Measurements from ENCODE around the gene GPR180.
"Not testable (repeated sequence)": the region's sequence is repeated elsewhere in the genome, so short reads cannot be mapped to it uniquely, and the experiment has no call there.

Gene GPR180

DNA sequence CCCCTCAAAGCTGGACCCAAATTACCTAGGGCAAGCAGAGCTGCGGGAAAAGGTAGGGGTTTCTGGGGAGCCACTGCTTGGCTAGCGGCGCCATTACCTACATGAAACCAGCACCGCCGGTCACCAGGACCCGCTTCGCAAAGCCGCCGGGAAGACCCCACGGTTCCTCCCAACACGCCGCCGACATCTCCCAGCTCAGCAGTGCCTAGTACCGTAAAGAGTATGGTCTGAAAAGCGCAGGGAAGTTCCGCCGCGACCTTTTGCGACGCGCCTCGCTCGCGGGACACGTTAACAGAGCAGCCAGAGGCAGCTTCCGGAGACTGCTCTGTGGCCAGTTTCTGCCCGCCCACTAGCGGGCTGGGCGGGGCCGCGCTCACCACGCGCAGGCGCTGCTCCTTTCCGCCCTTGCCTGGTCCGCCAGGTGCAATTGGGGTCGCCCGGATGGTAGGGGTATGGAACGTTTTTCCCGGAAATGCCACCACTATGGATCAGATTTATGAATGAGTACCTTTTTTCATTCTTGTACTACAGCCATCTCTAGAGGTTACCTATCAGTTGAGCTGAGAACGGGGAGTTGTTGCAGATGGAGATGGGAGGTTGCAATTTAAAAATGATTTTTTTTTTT is 5.6 kb upstream of the GPR180 start, which contains the start of gene TGDS:
TGDS (minus strand) TSS at position 203 of the 625 bp plus-strand sequence; CDS start at position 187, 16 bp downstream.
- DNase-seq (ENCODE audit: insufficient read length, low spot score) = peak; percentile 81
- FAIRE-seq = peak; percentile 99

DNA sequence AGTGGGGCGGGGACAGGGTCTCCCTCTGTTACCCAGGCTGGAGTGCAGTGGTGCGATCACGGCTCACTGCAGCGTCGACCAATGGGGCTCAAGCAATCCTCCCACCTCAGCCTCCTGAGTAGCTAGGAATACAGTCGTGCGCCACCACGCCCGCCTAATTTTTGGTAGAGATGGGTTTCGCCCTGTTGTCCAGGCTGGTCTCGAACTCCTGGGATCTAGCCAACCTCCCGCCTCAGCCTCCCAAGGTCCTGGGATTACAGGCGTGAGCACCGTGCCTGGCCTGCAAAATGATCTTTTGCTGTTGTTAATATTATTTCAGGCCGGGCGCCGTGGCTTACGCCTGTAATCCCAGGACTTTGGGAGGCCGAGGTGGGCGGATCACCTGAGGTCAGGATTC is 5.1 kb upstream of the GPR180 start:
- DNase-seq (ENCODE audit: insufficient read length, low spot score) = no peak
- no peak for FAIRE-seq

DNA sequence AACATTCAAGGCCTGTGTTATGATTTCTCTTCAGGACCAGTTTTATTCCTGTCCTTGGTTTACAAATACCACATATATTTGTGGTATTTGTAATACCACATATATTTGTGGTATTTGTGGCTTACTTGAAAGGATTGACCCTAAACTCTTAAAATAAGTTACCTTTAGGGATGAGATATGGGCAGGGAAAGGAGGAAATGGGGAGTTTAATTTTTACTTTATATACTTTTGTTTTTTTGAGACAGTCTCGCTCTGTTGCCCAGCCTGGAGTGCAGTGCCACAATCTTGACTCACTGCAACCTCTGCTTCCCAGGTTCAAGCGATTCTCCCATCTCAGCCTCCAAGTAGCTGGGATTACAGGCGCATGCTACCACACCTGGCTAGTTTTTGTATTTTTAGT is 3.4 kb upstream of the GPR180 start:
- no peak for FAIRE-seq
- no peak for DNase-seq (ENCODE audit: insufficient read length, low spot score)

DNA sequence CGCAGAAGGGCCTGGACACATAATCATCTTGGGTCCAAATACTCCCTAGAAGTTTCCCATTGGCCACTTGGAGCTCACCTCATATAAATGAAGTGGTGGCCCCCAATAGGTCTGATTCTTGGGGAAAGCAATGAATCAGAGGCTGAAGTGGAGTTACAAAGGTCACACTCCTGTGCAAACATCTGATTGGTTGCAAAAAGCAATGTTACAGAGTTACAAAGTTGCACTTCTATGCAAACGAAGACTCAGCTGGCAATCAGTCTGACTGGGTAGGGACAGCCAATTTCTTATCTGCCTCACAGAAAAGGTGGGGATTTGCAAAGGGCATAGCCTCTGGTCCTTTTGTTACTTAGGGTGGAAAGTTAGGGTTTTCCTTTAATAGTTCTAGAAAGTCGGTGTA is 1.8 kb upstream of the GPR180 start:
- no peak for DNase-seq (ENCODE audit: insufficient read length, low spot score)
- no peak for FAIRE-seq

DNA sequence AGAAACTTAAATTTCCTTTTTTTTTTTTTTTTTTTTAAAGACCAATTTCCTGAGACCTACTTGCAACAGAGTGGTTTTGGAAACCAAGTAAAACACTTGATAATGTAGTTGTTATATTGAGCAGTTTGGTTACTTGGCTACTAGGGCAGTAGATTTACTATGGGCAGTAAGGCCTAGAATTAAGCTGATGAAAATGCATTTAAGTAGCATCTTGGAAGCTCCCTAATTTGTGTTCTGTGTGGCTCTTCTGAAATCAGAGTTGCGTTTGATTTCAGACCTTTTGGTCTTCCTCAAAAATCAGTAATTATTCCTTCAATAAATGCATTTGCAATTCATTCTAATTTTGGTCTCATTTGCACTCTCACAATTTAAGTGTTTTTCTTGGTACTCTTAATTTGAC is 810 bp downstream of the GPR180 start:
- no peak for DNase-seq (ENCODE audit: insufficient read length, low spot score)

DNA sequence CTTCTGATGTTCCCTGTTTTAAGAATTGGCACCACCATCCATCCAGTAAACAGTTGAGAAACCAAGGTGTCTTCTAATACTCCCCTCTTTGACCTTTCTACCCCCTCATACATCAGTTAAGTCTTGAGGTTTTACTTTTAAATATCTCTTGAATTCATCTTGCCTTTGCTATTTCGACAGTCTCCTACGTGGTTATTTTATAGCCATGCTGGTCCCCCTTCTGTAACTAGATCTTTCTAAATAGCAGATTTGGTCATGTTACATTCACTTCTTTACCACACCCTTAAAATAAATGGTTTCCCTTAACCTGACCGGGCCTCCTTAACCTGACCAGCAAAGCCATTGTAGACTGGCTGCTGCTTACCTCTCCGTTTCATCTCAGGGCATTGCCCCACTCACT is 5.4 kb downstream of the GPR180 start:
- no peak for DNase-seq (ENCODE audit: insufficient read length, low spot score)
- no peak for FAIRE-seq

More for the DNA sequence above, 810 bp downstream of the GPR180 start:
- FAIRE-seq = peak; percentile 78

DNA sequence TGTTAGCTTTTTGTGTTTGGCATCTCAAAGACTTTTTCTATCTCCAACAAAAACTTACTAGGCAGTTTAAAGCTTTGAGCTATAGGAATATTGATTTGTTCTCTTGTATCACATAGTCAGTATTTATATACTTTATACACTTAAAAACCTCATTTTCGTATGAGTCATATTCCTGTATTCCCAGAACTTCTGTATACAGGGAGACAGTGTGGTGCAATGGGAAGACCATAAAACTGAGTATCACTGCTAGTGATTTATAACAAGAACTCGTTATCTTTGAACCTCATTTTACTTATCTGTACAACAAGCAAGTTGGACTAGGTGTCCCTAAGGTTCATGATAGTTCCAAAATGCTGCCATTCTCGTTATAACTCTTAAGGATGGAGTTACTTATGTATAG is 6.3 kb downstream of the GPR180 start:
- FAIRE-seq (no peak), DNase-seq (ENCODE audit: insufficient read length, low spot score) (no peak)

DNA sequence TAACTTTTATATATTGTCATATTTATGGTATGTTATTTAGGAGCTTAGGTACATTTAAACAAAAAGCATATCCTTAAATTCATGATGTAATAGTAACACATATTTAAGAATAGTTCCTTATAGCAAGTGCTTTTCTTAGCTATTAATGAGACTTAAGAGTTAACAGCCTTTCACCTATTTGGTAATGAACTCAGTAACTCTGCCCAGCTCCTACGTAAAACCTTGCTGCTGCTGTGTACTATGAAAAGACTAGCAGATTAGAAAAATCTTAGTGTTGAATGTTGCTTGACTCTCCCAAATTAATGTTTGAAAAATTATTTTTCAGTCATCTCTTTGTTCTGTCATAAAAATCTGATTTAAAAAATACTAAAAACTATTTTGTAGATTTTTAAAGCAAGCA is 6.9 kb downstream of the GPR180 start:
- DNase-seq (ENCODE audit: insufficient read length, low spot score) (no peak), FAIRE-seq (no peak)

DNA sequence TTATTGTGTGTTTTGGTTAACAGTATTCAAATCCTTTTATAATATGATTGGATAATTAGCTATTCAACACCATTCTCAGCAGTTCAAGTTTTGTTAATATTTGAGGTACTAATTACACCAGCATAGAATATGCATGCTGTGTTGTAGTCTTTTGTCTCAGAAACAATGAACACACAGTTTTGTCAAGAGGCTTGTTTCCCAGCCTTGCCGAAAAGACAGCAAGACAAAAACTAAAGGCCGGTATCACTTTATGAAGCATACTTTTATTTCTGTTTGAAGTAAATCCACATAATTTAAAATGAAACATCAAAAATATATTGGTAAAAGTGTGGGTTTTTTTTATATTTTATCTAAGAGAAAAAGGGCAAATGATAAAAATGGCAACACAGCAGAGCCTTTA is 7.5 kb downstream of the GPR180 start:
- DNase-seq (ENCODE audit: insufficient read length, low spot score) (no peak), FAIRE-seq (no peak)

DNA sequence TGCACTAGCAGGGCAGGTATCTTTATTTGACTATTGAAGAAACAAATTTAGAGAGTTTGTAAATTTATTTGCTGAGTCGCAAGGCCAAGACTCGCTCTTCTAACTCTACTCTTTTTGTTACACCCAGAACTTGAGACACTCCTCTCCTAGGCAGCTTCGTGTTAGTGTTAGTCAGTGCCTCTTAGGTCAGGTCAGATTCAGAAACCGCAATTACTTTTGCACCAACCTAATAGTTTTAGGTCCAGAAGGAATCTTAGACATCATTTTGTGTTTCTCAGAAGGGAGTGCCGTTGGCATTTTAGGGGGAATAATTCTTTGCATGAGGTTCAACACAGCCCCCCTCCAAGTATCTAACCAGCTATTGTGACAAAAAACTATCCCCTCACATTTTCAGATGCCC is 8.8 kb downstream of the GPR180 start:
- DNase-seq (ENCODE audit: insufficient read length, low spot score) (no peak), FAIRE-seq (no peak)

DNA sequence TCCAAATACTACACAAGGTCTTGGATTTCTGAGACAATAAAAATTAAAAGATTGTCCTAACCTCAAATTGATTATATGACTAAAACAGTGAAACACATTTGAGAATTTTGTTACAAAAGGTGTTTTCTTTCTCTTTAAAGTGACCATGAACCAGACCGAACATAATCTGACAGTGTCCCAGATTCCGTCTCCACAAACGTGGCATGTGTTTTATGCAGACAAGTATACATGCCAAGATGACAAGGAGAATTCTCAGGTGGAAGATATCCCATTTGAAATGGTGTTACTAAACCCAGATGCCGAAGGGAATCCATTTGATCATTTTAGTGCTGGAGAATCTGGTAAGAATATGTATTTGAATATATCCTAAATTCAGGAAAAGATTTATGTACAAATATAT is 10.4 kb downstream of the GPR180 start:
- FAIRE-seq = no peak
- no peak for DNase-seq (ENCODE audit: insufficient read length, low spot score)

DNA sequence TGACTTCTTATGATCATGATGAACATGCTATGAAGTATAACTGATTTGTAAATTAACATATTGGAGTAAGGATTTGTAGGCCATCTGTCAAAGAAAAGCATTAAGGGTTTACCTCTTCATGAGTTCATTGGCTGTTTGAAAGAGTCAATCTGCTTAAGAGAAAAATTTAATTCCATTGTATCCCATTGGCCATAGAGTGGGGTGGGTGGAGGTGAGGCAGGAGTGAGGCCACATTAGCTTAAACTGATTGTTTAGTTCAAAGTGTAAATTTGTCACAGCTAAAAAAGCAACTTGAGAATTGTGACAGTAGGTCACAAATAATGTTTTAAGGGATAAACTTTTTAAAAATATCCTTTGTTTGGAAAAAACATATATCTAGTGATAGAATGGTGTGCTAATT is 11.4 kb downstream of the GPR180 start:
- DNase-seq (ENCODE audit: insufficient read length, low spot score) (no peak), FAIRE-seq (no peak)

DNA sequence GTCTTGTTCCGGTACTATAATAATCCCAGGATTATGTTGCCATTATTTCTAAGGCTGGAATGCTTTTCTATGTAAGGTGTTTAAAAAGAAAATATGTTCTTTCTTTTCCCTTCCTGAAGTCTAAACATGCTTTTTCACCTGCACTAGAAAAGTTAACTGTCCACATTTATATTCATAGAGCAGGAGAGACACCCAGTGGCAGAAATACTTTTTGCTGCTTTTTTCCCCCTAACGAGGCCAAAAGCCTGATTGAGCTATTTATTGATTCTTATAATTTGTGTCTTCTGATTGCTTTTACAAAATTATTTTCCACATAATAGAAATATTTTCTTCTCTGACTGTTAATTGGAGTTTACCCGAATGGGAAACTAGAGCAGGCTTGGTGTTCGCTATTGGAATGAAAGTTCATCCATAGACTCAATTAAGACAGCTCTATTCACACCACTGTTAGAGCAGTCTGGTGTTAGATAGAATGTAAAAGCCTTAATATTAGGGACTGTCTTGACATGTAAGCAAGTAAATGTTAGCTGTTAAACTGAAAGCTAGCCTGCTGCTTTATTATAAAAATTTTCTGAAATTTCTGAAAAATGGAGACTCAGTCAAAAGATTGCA is 15.8 kb downstream of the GPR180 start:
- FAIRE-seq (peak; percentile 66), DNase-seq (ENCODE audit: insufficient read length, low spot score) (no peak)

DNA sequence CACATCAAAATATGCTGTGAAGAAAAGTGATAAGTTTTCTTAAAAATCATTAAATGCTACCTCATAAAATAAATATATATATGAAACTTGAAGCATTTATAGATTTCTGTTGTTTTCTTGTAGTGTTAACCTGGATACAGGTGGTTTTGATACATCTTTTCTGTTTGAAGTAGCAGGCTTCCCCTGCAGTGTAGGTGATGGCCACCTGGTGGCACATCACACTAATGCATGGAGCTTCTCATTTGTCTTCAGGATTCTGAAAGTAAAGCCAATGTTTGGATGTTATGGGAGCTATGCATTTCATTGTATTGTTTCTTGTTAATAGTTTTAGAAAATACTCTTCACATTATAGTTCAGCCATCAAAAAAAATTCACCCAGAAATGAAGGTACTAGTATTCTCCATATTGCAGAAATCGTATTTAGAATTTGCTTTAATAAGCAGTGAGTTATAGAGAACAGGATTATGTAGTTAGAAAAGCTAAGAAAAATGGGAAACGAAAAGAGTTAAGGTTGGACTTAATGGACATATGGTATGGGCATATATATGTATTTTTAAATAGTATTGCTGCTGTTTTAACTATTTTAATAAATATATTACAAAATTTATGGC is 18.7 kb downstream of the GPR180 start:
- DNase-seq (ENCODE audit: insufficient read length, low spot score) = no peak
- FAIRE-seq = peak; percentile 55

DNA sequence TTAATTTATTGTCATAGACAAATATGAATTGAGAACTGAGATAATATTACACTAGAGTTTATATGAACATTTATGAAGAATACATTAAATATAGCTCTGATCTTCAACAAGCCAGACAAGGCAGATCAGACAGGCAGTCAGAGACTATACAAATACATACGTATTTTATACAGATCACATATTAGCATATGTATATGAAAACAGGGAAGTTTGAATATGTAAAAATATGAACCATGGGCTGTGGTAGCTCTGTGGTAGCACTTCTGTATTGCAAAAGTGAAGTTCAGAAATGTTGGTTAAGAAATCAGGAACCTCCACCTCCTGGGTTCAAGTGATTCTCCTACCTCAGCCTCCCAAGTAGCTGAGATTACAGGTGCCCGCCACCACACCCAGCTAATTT is 20.7 kb downstream of the GPR180 start:
- FAIRE-seq = no peak
- DNase-seq (ENCODE audit: insufficient read length, low spot score) = no peak

DNA sequence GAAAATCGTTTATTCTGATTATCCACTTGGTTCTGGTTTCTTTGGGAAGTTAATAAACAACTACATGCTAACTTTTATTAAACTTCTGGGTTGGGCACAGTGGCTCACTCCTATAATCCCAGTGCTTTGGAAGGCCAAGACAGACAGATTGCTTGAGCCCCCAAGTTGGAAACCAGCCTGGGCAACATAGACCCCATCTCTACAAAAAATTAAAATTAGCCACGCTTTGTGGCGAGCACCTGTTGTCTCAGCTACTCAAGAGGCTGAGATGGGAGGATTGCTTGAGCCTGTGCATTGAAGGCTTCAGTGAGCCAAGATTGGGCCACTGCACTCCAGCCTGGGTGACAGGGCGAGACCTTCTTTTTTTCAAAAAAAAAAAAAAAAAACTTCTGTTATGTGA is 21.7 kb downstream of the GPR180 start:
- DNase-seq (ENCODE audit: insufficient read length, low spot score) = no peak
- FAIRE-seq = no peak

DNA sequence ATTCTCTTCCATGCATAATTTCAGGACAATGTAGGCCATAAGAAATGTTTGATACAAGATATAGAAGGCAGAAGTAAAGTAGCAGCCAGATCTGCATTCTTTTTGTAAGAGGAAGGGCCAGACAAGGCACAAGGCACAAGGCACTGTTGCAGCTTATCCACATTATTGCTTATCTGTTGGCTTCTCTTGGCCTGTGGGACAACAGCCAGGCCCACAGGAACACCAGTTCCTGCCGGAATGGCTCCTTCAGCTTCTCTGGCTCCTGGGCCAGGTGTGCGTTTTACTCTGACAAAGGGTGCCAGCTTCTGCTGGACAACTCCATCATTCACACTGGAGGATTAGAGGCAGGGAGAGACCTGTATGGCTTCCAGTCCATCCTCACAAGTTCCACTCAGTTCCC is 29.2 kb downstream of the GPR180 start:
- DNase-seq (ENCODE audit: insufficient read length, low spot score) (no peak), FAIRE-seq (no peak)

DNA sequence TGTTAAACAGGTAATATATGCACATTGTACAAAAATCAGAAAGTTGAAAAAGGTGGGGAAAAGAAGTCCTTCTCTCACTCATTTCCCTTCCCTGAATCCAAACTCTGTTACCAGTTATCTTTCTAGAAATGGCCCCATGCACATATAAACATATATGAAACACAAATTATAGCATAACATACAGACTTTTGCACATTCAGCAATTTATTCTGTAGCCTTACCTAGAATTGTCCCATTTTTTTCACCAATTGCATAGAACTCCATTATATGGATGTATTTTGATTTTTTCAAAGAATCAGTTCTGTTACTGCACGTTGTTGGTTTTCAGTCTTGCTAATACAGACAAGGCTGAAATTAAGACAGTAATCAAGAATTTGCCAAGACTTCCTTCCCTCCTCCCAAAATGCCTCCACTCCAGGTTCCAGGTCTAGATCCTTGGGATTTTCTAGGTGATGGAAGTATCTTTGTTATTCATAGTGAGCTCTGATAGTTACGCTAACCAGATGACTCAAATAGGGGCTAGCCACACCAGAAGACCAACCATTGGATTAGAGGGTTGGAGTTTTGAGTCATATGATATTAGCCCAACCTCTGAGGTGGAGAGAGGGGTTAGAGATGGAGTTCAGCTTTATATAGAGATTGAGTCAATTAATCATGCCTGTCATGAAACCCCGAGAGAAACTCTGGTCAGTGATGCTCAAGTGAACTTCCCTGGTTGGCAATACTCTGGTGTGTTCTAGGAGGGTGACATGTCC is 30.7 kb downstream of the GPR180 start:
- FAIRE-seq (no peak), DNase-seq (ENCODE audit: insufficient read length, low spot score) (no peak)

DNA sequence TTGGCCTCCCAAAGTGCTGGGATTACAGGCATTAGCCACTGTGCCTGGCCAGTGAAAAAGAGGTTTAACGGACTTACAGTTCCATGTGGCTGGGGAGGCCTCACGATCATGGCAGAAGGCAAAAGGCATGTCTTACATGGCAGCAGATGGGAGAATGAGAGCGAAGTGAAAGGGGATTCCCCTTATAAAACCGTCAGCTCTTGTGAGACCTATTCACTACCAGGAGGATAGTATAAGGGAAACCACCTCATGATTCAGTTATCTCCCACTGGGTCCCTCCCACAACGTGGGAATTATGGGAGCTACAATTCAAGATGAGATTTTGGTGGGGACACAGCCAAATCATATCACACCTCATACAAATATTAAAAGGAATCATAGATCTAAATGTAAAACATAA is 34.4 kb downstream of the GPR180 start:
- not testable (repeated sequence) for DNase-seq (ENCODE audit: insufficient read length, low spot score); FAIRE-seq

DNA sequence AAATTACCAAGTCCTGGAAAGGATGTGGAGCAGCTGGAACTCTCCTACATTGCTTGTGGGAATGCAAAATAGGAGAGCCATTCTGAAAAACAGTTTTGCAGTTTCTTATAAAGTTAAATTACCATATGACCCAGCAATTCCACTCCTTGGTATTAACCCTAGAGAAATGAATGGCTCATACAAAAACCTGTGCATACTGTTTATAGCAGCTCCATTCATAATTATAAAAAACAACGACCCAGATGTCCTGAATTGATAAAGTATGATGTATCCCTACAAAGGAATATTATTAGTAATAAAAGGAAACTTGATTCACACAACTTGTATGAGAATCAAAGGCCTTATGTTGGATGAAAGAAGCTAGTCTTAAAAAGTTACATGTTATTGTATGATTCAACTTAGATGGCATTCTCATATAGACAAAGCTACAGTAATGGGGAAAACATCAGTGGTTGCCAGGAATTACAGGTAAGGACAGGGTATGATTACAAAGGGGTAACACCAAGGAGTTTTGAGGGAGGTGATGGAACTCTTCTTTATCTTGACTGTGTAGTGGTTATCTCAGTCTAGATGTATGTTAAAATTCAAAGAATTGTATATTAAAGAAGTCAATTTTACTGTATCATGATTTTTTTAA is 35.4 kb downstream of the GPR180 start:
- FAIRE-seq (no peak), DNase-seq (ENCODE audit: insufficient read length, low spot score) (no peak)

DNA sequence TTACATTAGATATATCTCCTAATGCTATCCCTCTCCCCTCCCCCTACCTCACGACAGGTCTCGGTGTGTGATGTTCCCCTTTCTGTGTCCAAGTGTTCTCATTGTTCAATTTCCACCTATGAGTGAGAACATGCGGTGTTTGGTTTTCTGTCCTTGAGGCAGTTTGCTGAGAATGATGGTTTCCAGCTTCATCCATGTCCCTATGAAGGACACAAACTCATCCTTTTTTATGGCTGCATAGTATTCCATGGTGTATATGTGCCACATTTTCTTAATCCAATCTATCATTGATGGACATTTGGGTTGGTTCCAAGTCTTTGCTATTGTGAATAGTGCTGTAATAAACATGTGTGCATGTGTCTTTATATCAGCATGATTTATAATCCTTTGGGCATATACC is 36.0 kb downstream of the GPR180 start:
- DNase-seq (ENCODE audit: insufficient read length, low spot score); FAIRE-seq: not testable (repeated sequence)

All from GM19239 (cell line).